HG02884 (cell line): ENCODE data around the gene CPNE5.
"Not testable (repeated sequence)": the region's sequence is repeated elsewhere in the genome, so short reads cannot be mapped to it uniquely, and the experiment has no call there.

Experiments
- ATAC-seq: cut with Tn5 transposase; IDR thresholded peaks from one replicate; pipeline ENCODE4 v1.9.1; 2021; ENCODE audit warnings: mild to moderate bottlenecking, moderate library complexity; ENCODE audit not compliant: unreplicated experiment

The CPNE5 gene

GRCh38 chr6:36817847-36818246, 21.4 kb downstream of the CPNE5 start:
- no peak for ATAC-seq

- no peak for ATAC-seq
Measured at GRCh38 chr6:36817176-36817817, 21.9 kb downstream of the CPNE5 start.

DNA sequence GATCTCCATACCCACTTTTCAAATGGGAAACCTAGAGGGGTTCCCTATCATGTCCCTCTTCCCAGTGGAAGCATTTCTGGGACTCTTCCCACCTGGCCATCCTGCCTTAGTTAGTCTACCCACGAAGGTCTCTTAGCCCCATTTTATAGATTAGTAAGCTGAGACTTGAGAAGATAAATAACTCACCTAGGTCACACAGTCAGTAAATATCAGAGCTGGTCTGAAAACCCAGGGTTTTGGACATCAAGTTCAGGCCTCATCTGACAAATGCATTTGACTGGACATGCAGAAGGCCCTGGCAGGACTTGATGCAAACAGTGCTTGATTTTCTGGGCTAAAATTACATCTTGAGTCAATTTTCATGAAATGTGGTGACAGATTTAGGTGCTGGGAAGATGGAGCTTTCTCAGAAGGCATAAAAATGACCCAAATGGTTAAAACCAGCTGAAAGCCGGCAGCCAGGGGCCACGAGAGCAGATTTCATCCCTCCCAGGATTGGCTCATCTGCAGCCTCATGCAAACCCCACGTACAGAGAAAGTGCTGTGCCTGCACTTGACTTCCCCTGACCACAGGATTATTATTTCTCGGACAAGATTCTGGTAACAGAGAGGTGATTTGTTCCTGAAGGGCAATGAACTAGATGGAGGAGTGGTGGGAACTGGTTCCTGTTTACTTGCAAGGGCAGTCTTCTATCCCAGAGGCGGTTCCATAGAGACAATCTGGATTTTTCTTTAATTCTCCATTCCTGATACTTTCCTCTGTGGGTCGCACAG, 23.1 kb downstream of the CPNE5 start:
- no peak for ATAC-seq

- ATAC-seq = no peak
Measured at GRCh38 chr6:36814249-36814648, 25.0 kb downstream of the CPNE5 start.

- no peak for ATAC-seq
Measured at GRCh38 chr6:36813526-36813925, 25.7 kb downstream of the CPNE5 start.

DNA sequence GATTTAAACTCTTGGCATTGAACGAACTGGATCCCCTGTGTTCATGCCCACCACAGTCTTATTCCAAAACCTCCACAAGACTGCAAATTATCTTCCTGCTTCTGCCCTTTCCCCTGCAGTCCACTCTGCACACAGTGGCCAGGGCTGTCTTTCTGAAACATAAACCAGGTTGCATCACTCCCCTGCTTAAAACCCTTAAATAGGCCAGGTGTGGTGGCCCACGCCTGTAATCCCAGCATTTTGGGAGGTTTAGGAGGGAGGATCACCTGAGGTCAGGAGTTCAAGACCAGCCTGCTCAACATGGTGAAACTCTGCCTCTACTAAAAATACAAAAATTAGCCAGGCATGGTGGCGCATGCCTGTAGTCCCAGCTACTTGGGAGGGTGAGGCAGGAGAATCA, 26.2 kb downstream of the CPNE5 start:
- ATAC-seq = not testable (repeated sequence)

GRCh38 chr6:36809941-36810803, 29.1 kb downstream of the CPNE5 start:
- no peak for ATAC-seq

- no peak for ATAC-seq
Measured at GRCh38 chr6:36809156-36809555, 30.1 kb downstream of the CPNE5 start.

DNA sequence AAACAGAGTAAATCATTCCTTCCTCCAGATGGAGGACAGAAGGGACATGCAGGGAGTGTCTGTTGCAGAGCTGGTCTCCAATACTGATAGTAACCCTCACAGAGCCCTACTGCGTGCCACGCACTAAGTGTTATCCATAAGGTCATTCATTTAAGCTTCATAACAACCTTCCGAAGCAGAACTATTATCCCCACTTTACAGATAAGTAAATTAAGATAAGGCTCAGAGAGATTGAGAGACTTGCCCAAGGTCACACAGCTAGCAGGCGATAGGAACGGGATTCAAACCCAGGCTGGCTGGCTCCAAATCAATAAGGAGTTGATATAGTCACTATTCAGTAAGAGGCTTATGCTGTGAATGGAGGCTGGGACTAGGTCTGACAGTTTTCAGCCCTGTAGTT, 30.6 kb downstream of the CPNE5 start:
- ATAC-seq = no peak

DNA sequence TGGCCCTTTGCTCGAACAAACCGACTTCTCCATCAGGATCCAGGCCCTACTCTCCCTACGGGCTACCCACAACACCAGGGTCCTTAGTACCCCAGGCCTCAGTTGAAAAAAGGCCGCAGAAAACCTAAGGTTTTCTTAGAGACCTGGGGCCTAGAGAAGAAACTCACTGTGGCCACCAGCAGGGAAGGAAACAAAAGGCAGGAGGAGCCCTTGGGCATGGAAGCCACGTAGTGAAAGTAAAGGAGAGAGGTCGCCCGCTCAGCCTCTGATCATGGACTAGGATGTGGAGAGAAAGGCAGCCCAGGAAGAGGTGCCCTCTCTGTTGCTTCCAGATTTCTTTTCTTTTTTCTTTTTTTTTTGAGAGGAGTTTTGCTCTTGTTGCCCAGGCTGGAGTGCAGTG, 31.5 kb downstream of the CPNE5 start:
- no peak for ATAC-seq

GRCh38 chr6:36807143-36807542, 32.1 kb downstream of the CPNE5 start:
- no peak for ATAC-seq

GRCh38 chr6:36805917-36806316, 33.3 kb downstream of the CPNE5 start:
- ATAC-seq = no peak

DNA sequence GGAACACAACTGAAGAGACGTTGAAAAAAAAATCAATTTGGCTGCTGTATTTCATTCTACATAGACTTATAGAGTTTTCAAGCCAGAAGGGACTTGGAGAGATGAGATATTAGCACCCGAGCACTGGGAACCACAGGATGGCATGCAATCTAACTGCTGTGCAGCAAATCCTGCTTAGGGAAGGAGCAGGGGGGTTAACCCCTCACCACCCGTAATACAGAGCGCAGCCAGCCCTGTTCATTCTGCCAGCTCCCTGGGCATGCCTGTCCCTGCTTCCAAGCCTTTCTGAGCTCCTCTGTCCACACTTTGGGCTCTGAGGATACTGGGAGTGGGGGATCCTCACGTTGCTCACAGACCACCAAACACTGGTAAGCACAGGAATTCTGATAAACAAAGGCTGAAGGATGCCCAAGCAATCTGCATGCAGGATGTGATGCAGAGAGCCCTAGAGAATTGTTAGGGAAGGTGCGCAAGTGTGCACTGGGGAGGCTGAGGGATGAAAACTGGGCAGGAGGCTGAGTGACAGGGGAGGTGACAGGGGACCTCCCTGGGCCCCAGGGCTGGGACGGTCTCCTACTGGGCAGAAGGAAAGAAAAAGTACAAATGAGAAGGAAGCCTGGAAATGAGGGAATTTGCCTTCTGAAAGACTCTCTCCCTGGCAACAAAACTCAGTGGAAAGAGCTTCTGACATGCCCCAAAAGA, 34.0 kb downstream of the CPNE5 start:
- no peak for ATAC-seq

GRCh38 chr6:36804563-36804962, 34.7 kb downstream of the CPNE5 start:
- ATAC-seq = no peak

DNA sequence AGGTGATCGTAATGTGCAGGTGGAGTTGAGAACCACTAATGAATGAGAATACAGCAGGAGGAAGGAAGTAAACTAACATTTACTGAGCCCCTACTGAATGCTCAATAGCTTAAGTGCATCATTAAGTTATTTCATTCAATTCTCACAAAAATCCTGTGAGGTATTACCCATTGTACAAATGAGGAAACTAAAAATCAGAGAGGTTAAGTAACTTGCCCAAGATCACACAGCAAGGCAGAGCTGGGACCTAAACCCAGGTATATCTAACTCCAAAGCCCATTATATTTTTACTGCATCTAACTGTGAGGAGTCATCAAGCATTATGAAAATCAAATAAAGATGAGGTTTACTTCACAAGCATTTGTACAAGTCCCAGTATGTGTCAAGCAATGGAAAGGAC, 35.3 kb downstream of the CPNE5 start:
- ATAC-seq = no peak

- no peak for ATAC-seq
Measured at GRCh38 chr6:36803482-36803881, 35.8 kb downstream of the CPNE5 start.

GRCh38 chr6:36800223-36801076, 38.8 kb downstream of the CPNE5 start:
- ATAC-seq = no peak

GRCh38 chr6:36798852-36799251, 40.4 kb downstream of the CPNE5 start:
- ATAC-seq = no peak

GRCh38 chr6:36797653-36798052, 41.6 kb downstream of the CPNE5 start:
- no peak for ATAC-seq

- ATAC-seq = no peak
Measured at GRCh38 chr6:36797055-36797454, 42.2 kb downstream of the CPNE5 start.
